Body of pancreas (tissue), 4 donors: Measurements from ENCODE around the gene SRMS.

Source experiments
- CTCF ChIP-seq, 7 experiments: fragments of 450-650 bp in 4 of 7; fragments of 200-600 bp in 3 of 7; sonication (generic) in 3 of 7; IDR thresholded peaks; one replicate each; pipeline ENCODE4 v1.5.1; 2016 to 2019; ENCODE audit warnings: antibody characterized with exemption in 7 of 7
- POLR2A ChIP-seq, 3 donors: fragments of 450-650 bp; IDR thresholded peaks; one replicate each; pipeline ENCODE4 v1.6.1; 2016; ENCODE audit warnings: antibody characterized with exemption in 3 of 3, mild to moderate bottlenecking in 2 of 3

DNA sequence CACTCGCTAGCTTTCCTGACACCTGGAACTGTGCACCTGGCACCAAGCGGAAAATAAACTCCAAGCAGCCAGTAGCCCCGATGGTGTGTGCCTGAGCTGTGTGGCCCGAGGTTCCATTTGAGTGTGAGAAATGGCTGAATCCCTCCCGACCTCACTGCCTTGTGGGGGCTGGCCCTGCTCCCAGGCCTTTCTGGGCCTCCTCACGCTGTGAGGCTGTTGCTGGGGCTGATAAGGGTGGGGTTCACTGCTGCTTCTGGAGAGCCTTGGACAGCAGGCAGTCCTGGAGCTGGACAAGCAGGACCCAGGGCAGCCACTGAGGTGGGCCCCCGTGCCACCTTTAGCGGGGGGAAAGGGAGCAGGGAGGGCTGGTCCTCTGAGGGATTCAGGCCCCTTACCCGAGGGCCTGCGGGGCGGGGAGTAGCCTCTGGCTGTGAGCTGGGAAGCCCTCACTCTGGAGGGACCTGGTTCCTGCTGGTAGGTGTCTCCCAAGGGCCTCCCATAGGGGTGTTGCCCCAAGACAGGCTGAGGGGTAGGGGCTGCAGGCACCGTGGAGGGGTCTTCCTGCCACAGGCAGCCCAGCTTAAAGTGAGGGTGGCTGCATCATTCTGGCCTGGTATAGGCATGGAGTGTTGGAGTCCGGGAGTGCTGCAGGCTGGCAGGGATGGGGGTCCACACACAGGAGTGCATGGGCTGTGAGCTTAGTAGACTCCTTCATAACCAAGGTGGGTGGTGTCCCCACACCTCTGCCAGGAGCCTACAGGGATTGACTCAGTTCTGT lies 25.3 kb downstream of the SRMS start:
- TF ChIP-seq CTCF (IDR thresholded peaks at IDR 0.05), result no peak
- TF ChIP-seq POLR2A (IDR thresholded peaks at IDR 0.05), result no peak
